Testis (tissue), 2 donors: ENCODE results near the gene TXNRD1.

ENCODE experiments used
- CTCF ChIP-seq, 3 experiments: fragments of 450-650 bp in 2 of 3; fragments of 200-600 bp in 1 of 3; sonication (generic) in 1 of 3; IDR thresholded peaks; one replicate each; pipeline ENCODE4 v1.5.1; 2016 to 2019; ENCODE audit warnings: antibody characterized with exemption in 3 of 3, mild to moderate bottlenecking in 2 of 3, moderate library complexity in 1 of 3
- POLR2A ChIP-seq: fragments of 450-650 bp; IDR thresholded peaks from one replicate; pipeline ENCODE4 v1.6.1; 2017; ENCODE audit warnings: antibody characterized with exemption, mild to moderate bottlenecking, moderate library complexity

GRCh38 chr12:104220931-104221330, 5.4 kb downstream of the TXNRD1 start:
- no peak for TF ChIP-seq CTCF (IDR thresholded peaks at IDR 0.05)
- TF ChIP-seq POLR2A, result no peak
